H1 (cell line): Measurements from ENCODE around the gene ADIPOQ. TPM values are rescaled to one million over a fixed set of nuclear protein-coding genes. Genes with fewer than 3 reads are reported as not detected.

Experiments used
- CHD7 ChIP-seq: fragments of 300-600 bp; sonication (generic); IDR thresholded peaks from 2 replicates; pipeline ENCODE4 v1.7.1; 2012; ENCODE audit warnings: low read length, moderate library complexity, mild to moderate bottlenecking, inconsistent platforms; ENCODE audit not compliant: insufficient replicate concordance
- SAP30 ChIP-seq: fragments of 300-600 bp; sonication (generic); IDR thresholded peaks from 2 replicates; pipeline ENCODE4 v1.7.1; 2012; ENCODE audit warnings: low read length, moderate library complexity, mild to moderate bottlenecking, inconsistent platforms; ENCODE audit not compliant: insufficient read depth, insufficient replicate concordance
- SIX5 ChIP-seq: IDR thresholded peaks from 2 replicates; pipeline ENCODE4 v1.6.1; 2011; ENCODE audit warnings: mild to moderate bottlenecking, low read depth, low read length
- polyA plus RNA-seq, 7 experiments: library from polyadenylated mRNA; depleted of rRNA in 3 of 7; stranded (reverse) in 5 of 7; unstranded in 2 of 7; fragments of >200 nt in 5 of 7; fragments of 200-250 nt in 2 of 7; gene quantifications; 1 replicate in 5 of 7; 2 replicates in 1 of 7; 4 replicates in 1 of 7; pipeline versions ENCODE4 v1.2.1 to v1.2.3, GENCODE V29; 2011 to 2013; ENCODE audit warnings: missing spikeins in 2 of 7, mixed read lengths in 2 of 7
- total RNA-seq: library from RNA; stranded (reverse); fragmentation: NEBNext Ultra II Directional; extraction: Animal tissue kit (Norgen Biotek cat#: 25700); gene quantifications from 2 replicates; pipeline ENCODE4 v1.2.1, GENCODE V29; 2021

ADIPOQ gene
- total and polyA plus RNA-seq, 2 of the 8 experiments (the other 6 are each of a cell fraction or from before 2014, with no cell fraction given), result not detected

GRCh38 chr3:186895406-186895805 is 52.9 kb downstream of the ADIPOQ start (continued):
- TF ChIP-seq CHD7 (no peak), SIX5 (no peak), SAP30 (no peak)
